Measurements from ENCODE around the gene HSF2.
A peak's percentile ranks its signal among the peaks of the same experiment; 100 is the strongest.

HSF2 gene

DNA sequence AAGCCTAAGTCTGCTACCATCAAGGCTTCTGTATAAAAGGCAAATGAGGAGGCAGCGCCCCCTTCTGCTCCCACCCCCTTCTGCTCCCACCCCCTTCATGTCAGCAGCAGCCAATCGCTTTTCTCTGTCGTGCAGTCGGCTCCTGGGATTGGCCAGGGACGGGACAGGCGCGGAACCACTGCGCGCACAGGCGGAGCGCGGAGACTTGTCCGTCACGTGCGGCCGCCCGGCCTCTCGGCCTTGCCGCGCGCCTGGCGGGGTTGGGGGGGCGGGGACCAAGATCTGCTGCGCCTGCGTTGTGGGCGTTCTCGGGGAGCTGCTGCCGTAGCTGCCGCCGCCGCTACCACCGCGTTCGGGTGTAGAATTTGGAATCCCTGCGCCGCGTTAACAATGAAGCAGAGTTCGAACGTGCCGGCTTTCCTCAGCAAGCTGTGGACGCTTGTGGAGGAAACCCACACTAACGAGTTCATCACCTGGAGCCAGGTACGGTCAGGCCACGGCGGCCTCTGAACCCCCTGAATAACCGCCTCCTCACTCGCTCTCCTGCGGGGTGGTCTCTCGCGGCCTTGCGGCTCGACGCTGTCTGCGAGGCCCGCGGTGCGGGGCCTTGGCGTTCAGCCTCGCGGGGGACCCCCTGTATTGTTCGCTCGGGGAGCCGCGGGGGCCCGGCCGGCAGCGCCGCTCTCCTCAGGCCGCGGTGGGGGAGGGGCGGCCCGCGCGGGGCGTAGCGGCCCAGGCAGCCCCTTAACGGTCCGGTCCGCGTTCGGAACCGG lies at the start of gene HSF2:
Gene HSF2 (plus strand): TSS at position 305 of the 773 bp plus-strand sequence. CDS start 86 bp downstream, at position 391.
- peak; percentile 83 to 85 for DNase-seq

- no peak for DNase-seq
Observed at GRCh38 chr6:122352981-122353664, 46.3 kb upstream of the HSF2 start.

DNA sequence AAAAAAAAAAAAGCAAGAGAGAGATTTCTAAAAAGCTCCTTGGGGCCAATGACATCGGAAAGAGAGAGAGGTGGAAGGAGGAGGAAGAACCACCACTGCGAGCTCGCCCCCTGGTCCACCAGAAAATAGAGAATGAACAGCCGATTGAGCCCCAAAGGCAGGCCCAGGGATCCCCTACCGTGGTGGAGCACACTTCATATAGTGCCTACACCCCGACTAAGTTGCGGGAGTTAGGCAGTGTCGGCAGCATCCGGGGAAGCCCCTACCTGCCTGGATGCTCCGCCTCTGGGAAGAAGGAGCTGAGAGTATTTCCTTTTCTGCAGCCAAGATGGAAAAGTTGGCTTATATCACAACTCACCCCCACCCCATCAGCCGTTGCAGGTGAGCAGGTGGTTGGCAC lies 38.6 kb upstream of the HSF2 start:
- DNase-seq = no peak

- DNase-seq = no peak
Observed at GRCh38 chr6:122361314-122361979, 38.0 kb upstream of the HSF2 start.

DNA sequence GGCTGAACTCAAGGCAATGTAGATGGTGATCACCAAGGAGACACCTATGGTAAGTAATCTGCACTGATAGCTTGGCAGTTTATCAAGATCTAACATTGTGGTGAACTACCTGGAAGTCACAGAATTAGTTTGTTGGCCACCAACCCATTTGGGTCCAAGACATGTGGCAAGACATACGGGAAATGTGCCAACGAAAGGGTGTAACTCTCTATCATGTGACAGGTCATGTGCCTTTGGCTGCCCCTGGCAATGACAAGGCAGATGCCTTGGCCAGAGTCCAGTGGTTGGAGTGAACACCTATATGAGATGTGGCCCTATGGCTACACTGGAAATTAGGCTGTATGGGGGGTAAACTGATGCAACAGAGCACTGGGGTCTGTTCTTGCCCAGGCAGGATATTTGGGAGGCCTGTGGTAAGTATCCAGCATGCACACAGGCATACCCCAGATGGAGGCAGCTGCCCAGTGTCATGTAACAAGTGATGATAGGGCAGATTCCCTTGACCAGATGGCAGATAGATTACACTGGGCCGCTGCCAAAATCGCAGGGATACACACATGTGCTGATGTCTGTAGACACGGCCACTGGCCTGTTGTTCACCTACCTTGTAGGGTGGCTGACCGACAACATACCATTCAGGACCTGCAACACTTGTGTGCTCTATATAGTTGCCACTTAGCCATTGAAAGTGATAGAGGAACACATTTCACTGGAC lies 35.5 kb upstream of the HSF2 start:
- no peak for DNase-seq

DNA sequence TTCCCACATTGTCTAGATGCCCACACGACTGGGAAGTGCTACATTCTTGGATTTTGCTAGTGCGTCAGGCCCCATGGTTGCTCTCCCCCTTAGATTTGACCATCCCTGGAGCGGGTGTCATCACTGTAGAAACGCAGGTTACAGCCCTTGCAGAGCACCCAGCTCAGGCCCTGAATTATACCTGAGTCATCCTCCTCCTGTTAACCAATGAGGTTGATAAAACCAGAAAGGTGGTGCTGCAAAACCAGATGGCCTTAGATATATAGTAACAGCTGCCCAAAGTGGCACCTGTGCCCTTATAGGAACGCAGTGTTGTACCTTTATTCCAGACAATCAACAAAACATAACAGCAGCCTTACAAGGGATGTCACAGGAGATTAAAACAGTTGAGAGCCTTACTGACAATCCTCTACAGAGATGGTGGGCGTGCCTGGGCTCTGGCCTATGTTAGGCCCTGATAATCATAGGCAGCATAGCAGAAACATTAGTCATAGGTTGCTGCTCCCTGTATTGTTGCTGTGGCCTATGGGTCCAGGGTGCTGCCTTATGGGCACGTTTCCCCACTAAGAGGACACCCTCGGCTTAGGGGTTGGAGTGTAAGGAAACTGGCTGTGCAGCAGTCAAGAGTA lies 33.6 kb upstream of the HSF2 start:
- DNase-seq = no peak

- no peak for DNase-seq
Observed at GRCh38 chr6:122367171-122367570, 32.3 kb upstream of the HSF2 start.

DNA sequence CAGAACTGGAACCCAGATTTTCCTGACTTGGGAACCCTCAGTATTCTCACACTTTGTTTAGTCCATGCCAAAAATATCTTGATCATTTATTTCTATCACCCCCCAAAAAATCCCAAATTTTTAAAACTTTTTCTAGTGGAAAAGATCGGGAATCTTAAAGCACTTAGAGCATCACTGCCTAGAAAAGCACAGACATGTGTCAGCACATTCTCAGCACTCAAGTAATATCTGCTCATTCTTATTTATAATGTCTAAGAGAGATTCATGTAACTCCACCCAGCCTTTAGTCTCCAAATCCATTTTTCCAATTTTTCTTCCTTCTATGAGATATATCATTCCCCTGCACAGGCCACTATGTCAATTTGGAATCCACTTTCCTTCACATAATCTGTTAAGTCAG lies 29.9 kb upstream of the HSF2 start:
- no peak for DNase-seq

DNA sequence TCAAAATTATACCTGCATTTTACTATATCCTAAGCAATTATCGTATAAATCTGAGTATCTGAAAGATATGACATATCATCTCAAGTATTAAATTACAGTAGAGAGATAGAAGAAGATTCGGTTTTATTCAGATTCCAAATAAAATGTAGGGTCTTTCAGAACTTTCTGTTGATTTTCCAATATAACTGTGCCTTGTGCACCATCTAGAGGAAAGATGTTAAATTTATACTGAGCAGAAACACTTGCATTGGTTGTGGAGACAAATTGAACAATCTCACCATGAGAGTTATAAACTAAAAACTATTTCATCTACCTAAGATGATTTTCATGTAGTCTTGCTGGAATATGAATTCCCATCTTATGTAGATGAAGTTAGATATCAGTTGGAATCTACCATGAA lies 26.8 kb upstream of the HSF2 start:
- DNase-seq = no peak

DNA sequence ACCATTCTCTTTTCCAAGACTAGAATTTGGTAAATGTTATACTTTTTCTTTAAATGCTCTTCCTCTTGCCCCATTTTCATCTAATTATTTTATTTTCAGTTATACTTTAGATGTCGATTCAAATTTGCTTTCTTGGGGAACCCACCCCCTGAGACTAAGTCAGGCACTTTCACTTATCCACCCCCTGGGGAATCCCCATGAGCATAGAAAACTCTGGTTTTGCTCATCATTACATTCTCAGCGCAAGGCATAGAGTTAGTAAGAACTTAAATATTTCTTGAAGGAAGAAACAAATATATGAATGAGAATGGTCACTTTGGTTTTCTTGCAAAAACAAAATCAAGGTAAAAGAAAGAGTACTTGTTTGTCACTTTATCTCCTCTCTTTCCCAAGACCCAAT lies 25.1 kb upstream of the HSF2 start:
- no peak for DNase-seq

- DNase-seq = no peak
Observed at GRCh38 chr6:122376246-122376645, 23.2 kb upstream of the HSF2 start.

GRCh38 chr6:122381494-122382265 lies 17.8 kb upstream of the HSF2 start:
- DNase-seq = peak; percentile 26 to 42

- DNase-seq = no peak
Observed at GRCh38 chr6:122385857-122386612, 13.4 kb upstream of the HSF2 start.

DNA sequence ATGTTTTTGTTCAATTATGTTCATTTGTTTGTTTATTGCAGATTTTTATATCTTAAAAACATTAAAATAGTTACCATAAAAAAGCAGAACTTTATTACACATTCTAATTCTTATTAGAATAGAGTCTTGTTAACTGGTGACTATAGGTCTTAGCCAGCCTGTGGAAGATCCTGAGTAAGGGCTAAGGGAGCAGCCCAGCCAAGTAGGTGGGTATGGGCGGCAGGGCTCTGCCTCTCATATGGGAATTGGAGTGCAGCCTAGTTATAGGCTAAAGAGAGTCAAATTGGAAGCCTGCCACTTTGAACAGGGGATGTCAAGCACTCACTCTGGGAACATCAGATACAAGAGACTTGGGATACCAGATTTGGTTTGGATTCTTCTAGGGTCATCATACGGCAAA lies 10.5 kb upstream of the HSF2 start:
- DNase-seq = no peak

DNA sequence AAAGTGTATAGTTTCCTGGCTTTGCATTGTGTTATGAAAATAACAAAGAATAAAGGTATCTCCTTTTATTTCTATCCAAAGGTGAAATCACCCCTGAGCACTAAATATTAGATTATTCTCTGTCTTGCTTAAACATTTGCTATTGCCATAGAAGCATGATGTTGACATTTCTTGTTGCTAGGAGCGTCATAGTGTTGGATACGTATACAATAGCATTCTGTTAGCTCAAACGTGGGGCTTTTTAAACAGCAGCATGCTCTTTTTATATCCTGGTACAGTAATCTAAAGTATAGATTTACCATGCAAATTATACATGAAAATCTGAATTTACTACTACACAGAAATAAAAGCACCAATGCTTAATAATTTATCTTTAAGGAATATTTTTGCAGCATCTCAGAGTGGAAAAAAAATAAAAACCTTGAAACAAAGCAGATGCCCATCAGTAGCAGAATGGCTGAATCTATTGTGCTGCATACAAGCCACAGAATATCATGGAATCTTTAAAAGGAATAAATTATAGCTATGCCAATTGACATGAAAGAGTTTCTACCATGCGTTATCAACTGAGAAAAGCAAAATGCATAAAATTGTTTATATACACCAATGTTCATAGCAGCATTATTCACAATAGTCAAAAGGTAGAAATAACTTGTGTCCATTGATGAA lies 9.6 kb upstream of the HSF2 start:
- DNase-seq = no peak

GRCh38 chr6:122392564-122393350 lies 6.7 kb upstream of the HSF2 start:
- no peak for DNase-seq

DNA sequence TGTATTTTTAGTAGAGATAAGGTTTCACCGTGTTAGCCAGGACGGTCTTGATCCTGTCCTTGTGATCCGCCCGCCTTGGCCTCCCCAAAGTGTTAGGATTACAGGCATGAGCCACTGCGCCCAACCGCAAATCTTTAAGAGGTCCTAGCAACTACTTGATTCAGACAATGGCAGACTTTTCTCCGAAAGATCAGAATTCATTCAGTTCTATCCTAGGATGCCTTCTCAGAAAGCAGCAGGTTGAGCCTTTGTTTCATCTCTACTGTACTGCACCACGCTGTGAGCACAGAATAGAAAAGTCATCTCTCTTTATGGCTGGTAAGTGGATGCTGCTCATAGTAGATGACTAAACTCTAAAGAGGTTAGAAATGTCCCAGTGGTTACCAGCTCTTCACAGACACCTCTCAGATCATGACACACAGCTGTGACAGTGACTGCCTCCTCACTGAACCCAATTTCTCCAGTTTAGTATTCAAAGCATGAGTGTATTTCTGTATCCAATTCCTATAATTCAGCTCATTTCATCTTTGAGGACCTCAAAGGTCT lies 6.0 kb upstream of the HSF2 start:
- no peak for DNase-seq

- DNase-seq = no peak
Observed at GRCh38 chr6:122394016-122394415, 5.4 kb upstream of the HSF2 start.

- DNase-seq = no peak
Observed at GRCh38 chr6:122399055-122399347, 451 bp upstream of the HSF2 start.

GRCh38 chr6:122400121-122400450 lies 634 bp downstream of the HSF2 start:
- no peak for DNase-seq

Measured in stimulated activated CD4-positive, alpha-beta T cell treated with anti-CD3 and anti-CD28 coated beads, Interleukin-2, amount 100 ng/mL, for 48 hours (primary cell).